Stimulated activated CD4-positive, alpha-beta T cell treated with anti-CD3 and anti-CD28 coated beads, Interleukin-12 subunit alpha, Interleukin-12 subunit beta, amount 100 ng/mL, for 4 hours (primary cell): ENCODE results near the gene ATP2C2.
A peak's percentile ranks its signal among the peaks of the same experiment; 100 is the strongest.

Experiments used
- DNase-seq: peaks from one replicate; pipeline ENCODE4 v3.0.0-alpha.2; 2020

The ATP2C2 gene

DNA sequence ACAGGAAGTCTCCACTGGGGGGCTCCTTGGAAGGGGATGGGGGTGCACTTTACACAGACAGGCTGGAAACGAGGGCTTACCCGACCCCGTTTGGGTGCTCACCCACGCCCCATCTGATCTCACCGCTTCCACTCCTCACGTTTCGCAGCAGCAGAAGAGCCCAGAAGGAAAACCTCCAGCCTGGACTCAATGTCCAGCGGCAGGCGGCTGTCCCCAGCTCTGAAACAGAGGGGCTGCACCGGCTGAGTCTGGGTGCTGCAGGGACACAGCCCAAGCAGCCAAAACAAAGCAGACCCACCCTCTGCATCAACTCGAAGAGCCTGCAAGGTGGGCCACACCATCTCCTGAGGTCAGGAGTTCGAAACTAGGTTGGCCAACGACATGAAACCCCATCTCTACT, 132.2 kb downstream of the ATP2C2 start:
- DNase-seq: no peak

DNA sequence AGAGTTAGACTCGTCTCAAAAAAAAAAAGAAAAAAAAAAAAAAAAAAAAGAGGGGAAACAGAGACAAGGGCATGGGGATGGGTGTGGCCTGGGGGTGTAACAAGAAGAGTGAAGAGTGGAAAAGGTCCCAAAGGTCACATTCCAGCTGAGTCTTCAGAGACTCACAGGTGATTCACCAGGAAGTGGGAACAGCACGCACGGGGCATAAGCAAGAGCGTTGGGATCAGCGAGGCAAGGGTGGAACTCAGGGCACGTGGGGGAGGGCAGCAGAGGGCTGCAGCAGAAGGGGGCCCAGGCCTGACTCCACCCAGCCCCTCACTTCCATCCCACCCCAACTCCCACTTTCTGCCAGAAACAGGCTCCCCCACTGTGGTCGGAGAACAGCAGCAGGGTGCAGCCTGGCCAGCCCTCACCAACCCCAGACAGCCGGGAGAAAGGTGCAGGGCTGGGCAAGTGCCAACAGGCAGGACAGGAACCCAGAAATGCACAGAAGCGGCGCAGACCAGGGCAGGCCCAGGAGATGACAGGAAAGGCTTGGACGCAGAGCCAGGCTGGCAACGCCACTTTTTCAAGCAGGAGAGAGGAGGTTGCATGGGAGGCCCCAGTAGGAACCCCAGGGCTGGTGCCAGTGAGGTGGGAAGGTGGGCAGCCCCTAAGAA, 132.9 kb downstream of the ATP2C2 start:
- DNase-seq: no peak

DNA sequence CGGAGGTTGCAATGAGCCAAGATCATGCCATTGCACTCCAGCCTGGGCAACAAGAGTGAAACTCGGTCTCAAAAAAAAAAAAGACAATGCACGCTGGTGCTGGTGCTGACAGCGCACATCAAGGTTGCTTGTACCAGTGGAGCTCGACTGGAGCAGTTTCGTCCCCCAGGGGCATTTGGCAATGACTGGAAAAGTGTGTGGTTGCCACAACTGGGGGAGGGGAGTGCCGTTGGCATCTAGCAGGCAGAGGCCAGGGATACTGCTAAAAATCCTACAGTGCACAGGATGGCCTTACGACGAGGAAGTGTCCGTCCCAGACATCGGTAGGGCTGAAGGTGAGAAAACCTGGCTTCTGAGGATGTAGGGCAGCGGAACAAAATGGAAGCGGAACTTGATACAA, 133.7 kb downstream of the ATP2C2 start:
- DNase-seq: no peak

DNA sequence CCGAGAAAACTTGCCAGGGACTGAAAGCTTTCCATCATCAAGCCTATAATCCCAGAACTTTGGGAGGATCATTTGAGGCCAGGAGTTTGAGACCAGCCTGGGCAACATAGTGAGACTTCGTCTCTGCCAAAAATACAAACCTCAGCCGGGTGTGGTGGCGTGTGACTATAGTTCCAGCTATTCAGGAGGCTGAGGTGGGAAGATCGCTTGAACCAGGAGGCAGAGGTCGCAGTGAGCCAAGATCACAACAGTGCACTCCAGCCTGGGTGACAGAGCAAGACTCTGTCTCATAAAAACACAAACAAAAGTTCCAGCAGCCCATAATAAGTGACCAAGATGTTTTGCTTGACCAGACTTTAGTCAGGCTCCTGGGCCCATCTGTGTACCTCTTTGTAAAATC, 134.2 kb downstream of the ATP2C2 start:
- DNase-seq: no peak

DNA sequence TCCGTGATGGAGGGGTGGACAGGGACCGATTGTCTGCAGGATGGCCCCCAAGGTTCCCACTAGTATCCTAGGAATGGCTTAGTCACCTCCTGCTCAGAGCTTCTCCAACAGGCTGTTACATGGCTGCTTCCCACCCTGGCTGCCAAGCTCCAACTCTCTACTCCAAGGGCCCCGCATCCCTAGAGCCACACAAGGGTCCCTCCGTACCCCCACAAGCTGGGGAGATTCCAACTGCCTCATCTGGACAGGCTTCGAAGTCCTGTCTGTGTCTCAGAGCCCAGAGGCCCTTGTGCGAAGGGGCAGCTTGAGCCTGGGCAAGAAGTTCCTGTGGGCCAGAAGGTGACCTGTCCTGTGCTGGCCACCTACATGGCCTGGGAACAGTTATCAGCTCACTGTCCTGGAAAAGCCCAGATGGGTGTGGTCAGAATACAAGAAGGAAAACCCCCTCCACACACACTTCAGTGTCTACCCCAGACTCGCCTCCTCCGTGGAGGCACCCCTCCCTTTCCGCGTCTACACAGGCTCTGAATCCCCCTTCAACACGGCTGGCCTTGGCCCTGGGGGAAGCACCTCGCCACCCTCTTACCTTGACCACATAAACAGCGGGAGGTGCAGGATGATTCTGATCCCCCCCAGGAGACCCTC, 135.5 kb downstream of the ATP2C2 start:
- DNase-seq: no peak

DNA sequence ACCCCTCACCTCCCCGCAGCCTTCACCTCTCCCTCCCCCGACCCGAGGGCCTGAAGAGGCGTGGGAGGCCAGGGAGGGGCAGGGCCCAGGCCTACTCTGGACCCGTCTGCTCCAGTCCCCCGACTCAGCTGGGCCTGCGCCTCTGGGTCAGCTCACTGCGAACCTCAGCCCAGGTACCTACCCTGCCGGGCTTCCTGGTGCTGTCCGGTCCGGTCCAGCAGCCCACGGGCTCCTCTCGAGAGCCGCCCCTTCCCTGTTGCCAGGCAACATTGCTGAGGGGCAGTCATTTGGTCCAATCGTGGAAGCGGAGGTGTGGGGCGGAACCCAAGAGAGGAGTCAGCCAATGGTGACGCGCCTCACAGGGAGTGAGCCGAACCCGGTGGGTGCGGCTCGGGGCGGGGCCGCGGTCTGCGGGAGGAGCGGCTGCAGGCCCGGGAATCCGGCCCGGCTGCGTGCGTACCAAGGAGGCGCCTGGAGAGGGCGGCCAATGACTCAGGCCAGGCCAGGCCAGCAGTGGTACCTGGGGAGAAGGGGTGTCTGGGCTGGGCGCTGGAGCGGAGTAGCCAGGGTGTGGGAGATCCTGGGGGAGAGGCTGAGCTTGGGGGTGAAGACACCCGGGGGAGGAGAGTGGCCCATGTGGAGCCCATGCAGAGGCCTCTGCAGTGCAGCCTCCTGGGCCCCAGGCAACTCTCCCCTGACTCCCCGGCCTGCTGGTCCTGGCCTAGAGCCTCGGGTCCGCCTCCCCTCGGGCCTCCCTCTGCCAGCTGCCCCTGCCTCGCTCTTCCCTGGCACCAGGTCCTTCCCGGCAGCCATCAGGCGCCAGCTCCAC, 136.3 kb downstream of the ATP2C2 start, which contains the start of gene MEAK7:
MEAK7 (minus strand) TSS at position 240 of the 829 bp plus-strand sequence. CDS start 6,573 bp downstream, outside the sequence.
- DNase-seq: peak; percentile 97

DNA sequence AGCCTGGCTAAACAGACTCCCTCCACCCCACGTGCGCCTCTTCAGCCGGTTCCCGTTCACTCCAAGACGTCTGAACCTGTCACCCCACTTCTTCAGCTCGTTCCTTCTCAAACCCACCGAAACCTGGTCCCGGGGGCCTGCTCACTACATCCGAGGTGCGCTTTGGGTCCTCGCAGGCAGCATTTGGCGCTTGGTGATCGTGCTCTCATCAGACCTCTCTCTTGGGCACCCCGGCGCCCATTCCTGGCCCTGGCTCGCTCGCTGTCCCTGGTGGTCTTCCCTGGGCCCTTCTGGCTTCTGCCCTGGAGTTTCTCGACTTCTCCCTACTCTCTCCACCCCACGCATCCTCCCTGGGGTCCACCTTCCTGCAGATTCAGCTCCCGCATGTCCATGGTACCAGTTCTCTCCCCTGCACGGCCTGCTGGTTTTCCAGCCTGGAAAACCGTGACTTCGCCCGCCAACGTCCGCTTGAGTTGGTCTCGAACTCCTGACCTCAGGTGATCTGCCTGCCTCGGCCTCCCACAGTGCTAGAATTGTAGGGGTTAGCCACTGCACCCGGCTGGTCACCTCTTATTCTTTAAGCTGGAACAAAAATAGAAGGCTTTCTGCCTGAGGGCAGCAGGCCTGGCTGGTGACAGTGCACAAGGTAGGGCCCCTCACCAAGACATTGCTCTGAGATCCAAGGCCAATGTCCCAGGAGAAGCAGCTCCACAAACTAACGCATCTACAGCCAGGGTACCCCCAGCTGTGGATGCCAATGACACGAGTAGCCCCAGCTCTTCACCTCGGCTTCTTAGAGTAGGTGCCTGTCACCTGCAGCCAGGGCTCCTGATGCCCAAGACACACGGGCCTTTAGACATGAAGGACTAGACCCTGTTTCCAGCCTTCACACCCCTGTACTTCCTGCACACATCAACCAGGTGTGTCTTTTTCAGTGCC, 137.2 kb downstream of the ATP2C2 start:
- no peak for DNase-seq

DNA sequence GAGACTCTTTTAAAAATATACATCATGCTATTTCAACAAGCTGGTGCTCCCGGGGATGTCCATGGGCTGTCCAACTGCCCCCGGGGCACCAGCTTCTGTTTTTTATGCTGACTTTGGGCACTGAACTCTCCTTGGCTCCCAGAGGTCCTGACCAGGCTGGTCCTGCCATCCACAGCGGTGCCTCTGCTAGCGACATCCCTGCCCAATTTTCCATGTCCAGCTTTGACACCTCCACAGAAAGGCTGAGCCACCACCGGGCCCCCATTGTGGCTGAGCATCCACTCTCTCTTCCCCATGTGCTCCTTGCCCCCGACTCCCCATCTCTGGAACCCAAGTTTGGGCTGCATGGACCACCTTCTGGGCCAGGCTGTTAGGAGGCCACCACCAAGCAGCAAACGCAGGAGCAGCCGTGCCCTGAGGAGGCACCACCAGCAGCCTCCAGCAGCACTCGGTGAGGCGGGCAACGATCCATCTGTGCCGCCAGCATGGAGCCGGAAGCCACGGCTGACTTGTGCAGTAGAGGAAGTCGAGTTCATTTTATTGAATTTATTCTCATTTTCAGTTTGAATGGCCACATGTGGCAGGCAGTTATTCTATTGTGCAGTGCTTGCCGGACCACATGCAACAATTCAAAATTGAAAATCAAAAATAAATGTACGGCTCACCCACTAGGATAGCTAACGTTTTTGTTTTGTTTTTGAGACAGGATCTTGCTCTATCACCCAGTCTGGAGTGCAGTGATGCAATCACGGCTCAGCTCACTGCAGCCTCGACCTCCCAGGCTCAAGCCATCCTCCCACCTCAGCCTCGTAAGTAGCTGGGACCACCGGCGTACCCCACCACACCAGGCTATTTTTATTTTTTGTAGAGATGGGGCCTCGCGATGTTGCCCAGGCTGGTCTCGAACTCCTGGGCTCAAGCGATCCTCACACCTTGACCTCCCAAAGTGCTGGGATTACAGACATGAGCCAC, 139.0 kb downstream of the ATP2C2 start:
- DNase-seq: no peak

DNA sequence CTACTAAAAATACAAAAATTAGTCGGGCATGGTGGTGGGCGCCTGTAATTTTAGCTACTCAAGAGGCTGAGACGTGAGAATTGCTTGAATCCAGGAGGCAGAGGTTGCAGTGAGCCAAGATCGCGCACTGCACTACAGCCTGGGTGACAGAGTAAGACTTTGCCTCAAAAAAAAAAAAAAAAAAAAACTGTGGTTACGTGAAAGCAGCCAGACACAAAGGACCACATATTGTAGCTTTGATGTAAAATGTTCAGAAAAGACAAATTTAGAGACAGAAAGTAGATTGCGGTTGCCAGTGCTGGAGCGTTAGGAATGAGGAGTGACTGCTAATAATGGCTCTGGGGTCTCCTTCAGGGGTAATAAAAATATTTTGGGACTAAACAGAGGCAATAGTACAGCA, 140.2 kb downstream of the ATP2C2 start:
- no peak for DNase-seq

DNA sequence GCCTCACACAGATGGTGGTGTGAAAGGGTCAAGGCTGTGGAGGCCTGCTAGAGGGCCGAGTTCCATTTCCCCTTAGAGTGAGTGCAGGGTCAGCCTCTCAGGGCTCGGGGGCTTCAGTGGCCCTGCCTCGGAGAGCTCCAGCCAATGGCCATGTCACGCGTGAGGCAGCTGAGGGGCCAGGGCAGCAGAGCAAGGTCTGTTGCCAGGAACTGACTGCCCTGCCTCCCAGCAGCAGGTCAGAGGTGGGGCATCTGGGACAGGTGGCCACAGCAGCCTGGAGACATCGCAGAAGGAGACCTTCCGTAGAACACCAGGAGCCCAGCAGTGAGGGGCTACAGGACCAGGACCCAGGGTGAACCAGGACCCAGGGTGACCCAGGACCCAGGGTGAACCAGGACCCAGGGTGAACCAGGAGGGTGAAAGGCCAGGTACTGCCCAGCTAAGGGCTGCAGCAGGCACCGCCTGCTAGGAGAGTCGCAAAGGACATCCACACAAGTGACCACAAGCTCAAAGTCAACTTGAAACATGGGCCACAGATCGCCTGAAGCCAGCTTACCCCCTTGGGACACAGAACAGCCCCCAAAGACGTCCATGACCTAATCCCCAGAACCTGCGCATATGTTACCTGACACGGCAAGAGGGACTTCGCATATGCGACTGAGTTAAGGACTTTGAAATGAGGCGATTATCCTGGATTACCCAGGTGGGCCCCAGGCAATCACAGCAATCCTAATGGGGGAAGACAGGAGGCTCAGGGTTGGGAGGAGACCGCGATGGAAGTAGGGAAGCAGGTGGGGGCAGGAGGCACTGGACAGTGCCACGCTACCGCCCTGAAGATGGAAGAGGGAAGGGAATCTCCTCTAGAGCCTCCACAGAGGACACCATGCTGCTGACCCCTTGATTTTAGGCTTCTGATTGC, 141.0 kb downstream of the ATP2C2 start:
- DNase-seq: no peak

DNA sequence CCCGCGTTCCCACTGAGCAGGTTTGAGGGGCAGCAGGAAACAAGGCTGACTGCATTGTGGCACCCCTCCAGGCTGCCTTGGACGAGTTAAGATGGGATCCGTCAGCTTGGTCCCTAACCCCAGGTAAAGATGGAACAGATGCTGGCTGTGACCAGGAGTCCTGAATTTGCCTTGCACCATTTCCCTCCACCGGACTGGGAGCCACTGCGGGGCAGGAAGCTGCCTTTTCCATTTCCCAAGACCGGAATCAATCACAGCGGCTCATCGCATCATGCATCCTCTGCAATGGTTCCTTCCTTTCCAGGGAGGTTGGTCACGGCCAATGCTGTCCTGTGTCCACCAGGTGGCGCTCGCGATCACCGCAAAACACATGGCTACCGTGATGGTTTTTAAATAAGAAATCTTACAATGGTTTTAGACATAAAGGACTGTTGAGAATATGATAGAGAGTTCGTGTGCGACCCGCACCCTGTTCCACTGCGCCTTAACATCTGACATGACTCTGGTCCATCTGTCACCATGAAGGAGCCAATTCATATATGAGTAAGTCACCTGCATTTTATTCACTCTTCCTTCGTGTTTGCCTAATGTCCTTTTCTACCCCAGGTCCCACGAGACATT, 143.0 kb downstream of the ATP2C2 start:
- DNase-seq: peak; percentile 81

DNA sequence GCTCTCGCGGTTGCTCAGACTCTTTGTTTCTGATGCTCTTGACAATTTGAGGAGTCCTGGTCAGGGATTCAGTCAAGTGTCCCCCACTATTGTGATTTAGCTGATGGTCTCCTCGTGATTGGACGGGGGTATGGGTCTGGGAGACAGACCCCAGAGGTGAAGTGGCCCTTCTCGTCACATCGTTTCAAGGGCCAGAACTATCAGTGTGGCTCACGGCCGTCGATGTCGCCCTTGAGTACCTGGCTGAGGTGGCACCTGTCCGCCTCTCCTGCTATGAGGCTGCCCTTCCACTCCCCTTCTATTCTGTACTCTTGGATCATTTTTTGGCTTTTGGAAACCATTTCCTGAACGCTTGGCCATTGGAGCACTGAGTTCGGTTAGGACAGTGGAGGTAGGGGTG, 143.5 kb downstream of the ATP2C2 start:
- DNase-seq: no peak

DNA sequence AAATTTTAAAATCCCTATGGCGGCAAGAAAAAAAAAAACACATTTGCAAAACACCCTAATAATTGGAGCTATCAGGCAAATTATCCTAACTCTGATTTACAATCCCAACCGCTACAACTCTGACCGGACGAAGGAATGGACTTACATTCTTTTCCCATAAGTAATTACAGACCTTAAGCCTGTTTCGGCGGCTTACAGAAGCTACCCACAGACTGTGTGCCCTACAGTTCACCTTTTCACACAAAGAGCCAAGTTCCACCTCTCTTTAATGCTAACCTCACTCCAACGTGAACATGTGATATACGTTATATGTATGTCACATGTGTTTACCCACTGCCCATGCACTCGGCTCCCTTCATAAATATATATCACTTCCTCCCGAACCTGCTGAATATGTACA, 144.8 kb downstream of the ATP2C2 start:
- no peak for DNase-seq

DNA sequence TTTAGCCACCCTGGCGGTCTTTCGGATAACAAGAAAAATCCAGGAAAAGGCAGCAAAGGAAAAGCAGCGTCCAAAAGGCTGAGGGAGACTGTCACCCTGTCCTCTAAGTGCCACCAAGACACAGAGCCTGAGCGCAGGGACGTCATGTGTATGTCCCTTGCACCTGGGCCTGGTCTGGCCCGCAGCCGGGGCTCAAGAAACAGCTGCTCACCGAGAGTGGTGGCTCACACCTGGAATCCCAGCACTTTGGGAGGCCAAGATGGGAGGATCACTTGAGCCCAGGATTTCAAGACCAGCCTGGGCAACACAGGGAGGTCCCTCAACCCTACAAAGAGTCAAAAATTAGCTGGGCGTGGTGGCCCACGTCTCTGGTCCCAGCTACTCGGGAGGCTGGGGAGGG, 145.3 kb downstream of the ATP2C2 start:
- no peak for DNase-seq
